Osteoblast (primary cell): ENCODE data around the gene KLK5. TPM values are rescaled to one million over a fixed set of nuclear protein-coding genes. Genes with fewer than 3 reads are reported as not detected.
"Not testable (repeated sequence)": the region's sequence is repeated elsewhere in the genome, so short reads cannot be mapped to it uniquely, and the experiment has no call there.

Experiments used
- DNase-seq: peaks from one replicate; pipeline ENCODE4 v3.0.0; 2011; ENCODE audit warnings: low spot score, mixed read lengths; ENCODE audit not compliant: insufficient read length; ENCODE audit errors: missing footprints
- H2AFZ ChIP-seq: 2 replicates; pipeline ENCODE4 v1.6.0; 2011; ENCODE audit warnings: mild to moderate bottlenecking, low read length
- H3K27ac ChIP-seq: 2 replicates; pipeline ENCODE4 v1.5.1; 2011; ENCODE audit warnings: mild to moderate bottlenecking, low read depth, low read length, moderate library complexity
- H3K27me3 ChIP-seq: 2 replicates; pipeline ENCODE4 v1.6.0; 2012; ENCODE audit warnings: mild to moderate bottlenecking, control low read depth, inconsistent platforms, low read length, moderate library complexity; ENCODE audit not compliant: insufficient read depth
- H3K36me3 ChIP-seq: 2 replicates; pipeline ENCODE4 v1.5.1; 2011; ENCODE audit warnings: mild to moderate bottlenecking, low read length, control low read depth, moderate library complexity; ENCODE audit not compliant: insufficient read depth
- H3K4me1 ChIP-seq: 2 replicates; pipeline ENCODE4 v1.5.1; 2011; ENCODE audit warnings: mild to moderate bottlenecking, low read length, control low read depth, moderate library complexity; ENCODE audit not compliant: insufficient read depth
- H3K4me2 ChIP-seq: 2 replicates; pipeline ENCODE4 v1.6.0; 2011; ENCODE audit warnings: mild to moderate bottlenecking, low read length; ENCODE audit not compliant: insufficient read depth
- H3K4me3 ChIP-seq: fragments of 200-600 bp; sonication (generic); 3 replicates; pipeline ENCODE4 v1.5.1; 2012; ENCODE audit warnings: mild to moderate bottlenecking, low read length, inconsistent platforms; ENCODE audit not compliant: insufficient read depth
- H3K79me2 ChIP-seq: 2 replicates; pipeline ENCODE4 v1.6.0; 2012; ENCODE audit warnings: mild to moderate bottlenecking, low read length, control low read depth, inconsistent platforms; ENCODE audit not compliant: insufficient read depth
- H3K9me3 ChIP-seq: 2 replicates; pipeline ENCODE4 v1.5.1; 2011; ENCODE audit warnings: low read depth, low read length, control low read depth
- H4K20me1 ChIP-seq: 2 replicates; pipeline ENCODE4 v1.6.0; 2012; ENCODE audit warnings: mild to moderate bottlenecking, low read length, control low read depth; ENCODE audit not compliant: insufficient read depth
- CTCF ChIP-seq: IDR thresholded peaks from 2 replicates; pipeline ENCODE4 v1.5.1; 2011; ENCODE audit warnings: mild to moderate bottlenecking, low read depth, low read length, moderate library complexity; ENCODE audit errors: extremely low read depth
- total RNA-seq: library from RNA; depleted of rRNA; stranded (reverse); fragments of >200 nt; gene quantifications from 2 replicates; pipeline ENCODE4 v1.2.3, GENCODE V29; 2012

KLK5 gene
- total RNA-seq, 1 donor: not detected

- no peaks in the 10 kb centered on the region for H3K9me3 ChIP-seq
- H4K20me1 ChIP-seq: no peaks in the 10 kb centered on the region
- H3K79me2 ChIP-seq: no peaks in the 10 kb centered on the region
- no peaks in the 10 kb centered on the region for H3K36me3 ChIP-seq
- no peaks in the 10 kb centered on the region for H3K27me3 ChIP-seq
- TF ChIP-seq CTCF: no peak
- H2AFZ ChIP-seq: no peak overlapping the region
- DNase-seq: no peak
- no peaks in the 10 kb centered on the region for H3K4me1 ChIP-seq
- no peak overlapping the region for H3K27ac ChIP-seq
- H3K4me2 ChIP-seq: no peak overlapping the region
- no peak overlapping the region for H3K4me3 ChIP-seq
Observed at GRCh38 chr19:50977626-50978025, 24.8 kb upstream of the KLK5 start.

DNA sequence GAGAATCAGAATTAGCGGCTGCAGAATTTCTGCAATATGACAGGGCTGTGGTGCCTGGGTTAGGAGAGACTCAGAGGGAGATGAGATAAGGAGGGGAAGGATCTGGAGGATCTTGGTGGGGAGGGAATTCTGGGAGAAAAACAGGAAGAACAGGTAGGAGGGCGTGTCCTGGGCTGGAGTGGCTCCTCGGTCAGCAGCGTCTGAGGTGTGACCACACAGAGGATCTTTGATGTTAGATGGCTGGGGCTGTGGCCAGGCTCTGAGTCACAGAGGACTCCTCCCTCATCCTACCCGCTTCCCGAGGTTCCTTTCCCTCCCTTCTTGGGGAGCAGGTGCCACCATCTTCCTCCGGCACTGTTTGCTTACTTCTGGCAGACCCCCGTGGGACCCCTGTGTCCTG, 22.9 kb upstream of the KLK5 start:
- no peaks in the 10 kb centered on the region for H3K27me3 ChIP-seq
- DNase-seq: no peak

DNA sequence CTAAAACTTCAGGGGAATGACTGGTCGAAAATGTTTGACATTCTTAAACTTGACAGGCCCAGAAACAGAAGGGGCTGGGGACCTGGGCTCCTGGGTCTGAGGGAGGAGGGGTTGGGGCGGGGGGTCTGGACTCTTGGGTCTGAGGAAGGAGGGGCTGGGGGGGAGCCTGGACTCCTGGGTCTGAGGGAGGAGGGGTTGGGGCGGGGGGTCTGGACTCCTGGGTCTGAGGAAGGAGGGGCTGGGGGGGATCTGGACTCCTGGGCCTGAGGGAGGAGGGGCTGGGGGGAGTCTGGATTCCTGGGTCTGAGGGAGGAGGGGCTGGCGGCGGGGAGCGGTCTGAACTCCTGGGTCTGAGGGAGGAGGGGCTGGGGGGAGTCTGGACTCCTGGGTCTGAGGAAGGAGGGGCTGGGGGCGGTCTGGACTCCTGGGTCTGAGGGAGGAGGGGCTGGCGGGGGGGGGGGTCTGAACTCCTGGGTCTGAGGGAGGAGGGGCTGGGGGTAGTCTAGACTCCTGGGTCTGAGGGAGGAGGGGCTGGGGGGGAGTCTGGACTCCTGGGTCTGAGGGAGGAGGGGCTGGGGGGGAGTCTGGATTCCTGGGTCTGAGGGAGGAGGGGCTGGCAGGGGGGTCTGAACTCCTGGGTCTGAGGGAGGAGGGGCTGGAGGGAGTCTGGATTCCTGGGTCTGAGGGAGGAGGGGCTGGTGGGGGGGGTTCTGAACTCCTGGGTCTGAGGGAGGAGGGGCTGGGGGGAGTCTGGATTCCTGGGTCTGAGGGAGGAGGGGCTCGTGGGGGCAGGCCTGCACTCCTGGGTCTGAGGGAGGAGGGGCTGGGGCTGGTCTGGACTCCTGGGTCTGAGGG, 22.1 kb upstream of the KLK5 start:
- DNase-seq: no peak
- no peaks in the 10 kb centered on the region for H3K9me3 ChIP-seq
- no peak overlapping the region for H3K4me3 ChIP-seq
- H3K27ac ChIP-seq: no peak overlapping the region
- H3K36me3 ChIP-seq: no peaks in the 10 kb centered on the region
- no peaks in the 10 kb centered on the region for H3K79me2 ChIP-seq
- H4K20me1 ChIP-seq: no peaks in the 10 kb centered on the region
- no peak overlapping the region for H3K4me2 ChIP-seq
- H3K4me1 ChIP-seq: no peaks in the 10 kb centered on the region
- no peak overlapping the region for H2AFZ ChIP-seq
- TF ChIP-seq CTCF: no peak
- H3K27me3 ChIP-seq: no peaks in the 10 kb centered on the region

More for the DNA sequence above, 22.9 kb upstream of the KLK5 start:
- no peaks in the 10 kb centered on the region for H3K9me3 ChIP-seq
- H3K4me3 ChIP-seq: no peak overlapping the region
- no peaks in the 10 kb centered on the region for H3K4me1 ChIP-seq
- H3K4me2 ChIP-seq: no peak overlapping the region
- H3K79me2 ChIP-seq: no peaks in the 10 kb centered on the region
- no peaks in the 10 kb centered on the region for H4K20me1 ChIP-seq
- TF ChIP-seq CTCF: no peak
- H3K27ac ChIP-seq: no peak overlapping the region
- no peak overlapping the region for H2AFZ ChIP-seq
- no peaks in the 10 kb centered on the region for H3K36me3 ChIP-seq

- no peak for TF ChIP-seq CTCF
- Histone ChIP-seq H3K4me3 (no peak overlapping the region), H3K79me2 (no peaks in the 10 kb centered on the region), H3K4me2 (no peak overlapping the region), H2AFZ (no peak overlapping the region), H3K4me1 (no peaks in the 10 kb centered on the region), H3K36me3 (no peaks in the 10 kb centered on the region), H3K27me3 (no peaks in the 10 kb centered on the region), H3K27ac (no peak overlapping the region), H3K9me3 (no peaks in the 10 kb centered on the region), H4K20me1 (no peaks in the 10 kb centered on the region)
- DNase-seq: no peak
Observed at GRCh38 chr19:50972795-50973376, 20.0 kb upstream of the KLK5 start.

DNA sequence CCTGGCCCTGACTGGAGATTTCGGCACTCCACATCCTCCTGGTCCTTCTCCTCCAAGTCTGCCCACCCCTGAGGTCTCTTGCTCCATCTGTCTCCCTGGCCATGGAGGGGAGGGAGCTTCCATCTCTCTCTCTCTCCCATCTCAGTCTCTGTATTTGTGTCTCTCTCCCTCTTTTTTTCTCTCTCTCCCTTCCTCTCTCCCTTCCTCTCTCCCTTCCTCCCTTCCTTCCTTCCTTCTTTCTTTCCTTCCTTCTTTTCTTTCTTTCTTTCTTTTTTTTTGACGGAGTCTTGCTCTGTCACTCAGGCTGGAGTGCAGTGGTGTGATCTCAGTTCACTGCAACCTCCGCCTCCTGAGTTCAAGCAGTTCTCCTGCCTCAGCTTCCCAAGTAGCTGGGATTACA, 17.0 kb upstream of the KLK5 start:
- H3K27me3 ChIP-seq, H2AFZ ChIP-seq, H3K27ac ChIP-seq, H3K4me2 ChIP-seq, H3K36me3 ChIP-seq, H3K4me1 ChIP-seq, H3K9me3 ChIP-seq, H3K79me2 ChIP-seq, DNase-seq, H3K4me3 ChIP-seq, H4K20me1 ChIP-seq: not testable (repeated sequence)
